GM23338 (cell line): ENCODE data around the gene LDB3. TPM values are rescaled to one million over a fixed set of nuclear protein-coding genes. Genes with fewer than 3 reads are reported as not detected.

Source experiments
- ATAC-seq: fragments of 200-7000 bp; cut with Tn5 transposase; 3 replicates; pipeline ENCODE4 v1.9.1; 2020
- DNase-seq: peaks from one replicate; pipeline ENCODE4 v3.0.0-alpha.2; 2015; ENCODE audit warnings: low spot score
- H2AFZ ChIP-seq: fragments of 200-600 bp; sonication (generic); 2 replicates; pipeline ENCODE4 v1.8.0; 2016; ENCODE audit warnings: antibody characterized with exemption, mild to moderate bottlenecking, moderate library complexity
- H3F3A ChIP-seq: fragments of 200-600 bp; sonication (generic); replicated peaks from 2 replicates; pipeline ENCODE4 v1.8.0; 2017; ENCODE audit warnings: antibody characterized with exemption, mixed run types, low read depth
- H3K27ac ChIP-seq: fragments of 200-600 bp; sonication (generic); 2 replicates; pipeline ENCODE4 v1.6.1; 2016; ENCODE audit warnings: low read depth
- H3K27me3 ChIP-seq: fragments of 200-600 bp; sonication (generic); 2 replicates; pipeline ENCODE4 v1.8.0; 2016; ENCODE audit warnings: mild to moderate bottlenecking, mixed run types, moderate library complexity; ENCODE audit not compliant: insufficient read depth
- H3K36me3 ChIP-seq: fragments of 200-600 bp; sonication (generic); 2 replicates; pipeline ENCODE4 v1.8.0; 2016; ENCODE audit warnings: mild to moderate bottlenecking; ENCODE audit not compliant: insufficient read depth
- H3K4me1 ChIP-seq: fragments of 200-600 bp; sonication (generic); 2 replicates; pipeline ENCODE4 v1.8.0; 2016; ENCODE audit warnings: mild to moderate bottlenecking, moderate library complexity; ENCODE audit not compliant: insufficient read depth
- H3K4me2 ChIP-seq: fragments of 200-600 bp; sonication (generic); 2 replicates; pipeline ENCODE4 v1.7.1; 2017; ENCODE audit warnings: mixed run types
- H3K4me3 ChIP-seq: fragments of 200-600 bp; sonication (generic); 2 replicates; pipeline ENCODE4 v1.6.1; 2016; ENCODE audit warnings: mixed run types
- H3K79me2 ChIP-seq: fragments of 200-600 bp; sonication (generic); replicated peaks from 2 replicates; pipeline ENCODE4 v1.8.0; 2017; ENCODE audit warnings: mild to moderate bottlenecking; ENCODE audit not compliant: insufficient read depth
- H3K9me2 ChIP-seq: fragments of 200-600 bp; sonication (generic); 2 replicates; pipeline ENCODE4 v1.8.0; 2017; ENCODE audit not compliant: insufficient read depth
- H4K20me1 ChIP-seq: fragments of 200-600 bp; sonication (generic); replicated peaks from 2 replicates; pipeline ENCODE4 v1.8.0; 2017; ENCODE audit warnings: mild to moderate bottlenecking; ENCODE audit not compliant: insufficient read depth
- H3K27ac Mint-ChIP-seq: 2 replicates; pipeline ENCODE4 v1.8.0; 2020; ENCODE audit warnings: inconsistent platforms, mild to moderate bottlenecking, moderate library complexity, mixed read lengths
- H3K27me3 Mint-ChIP-seq: 3 replicates; pipeline ENCODE4 v1.8.0; 2022; ENCODE audit warnings: low read depth, mild to moderate bottlenecking, moderate library complexity, mixed read lengths, inconsistent platforms; ENCODE audit not compliant: insufficient read depth, poor library complexity
- H3K36me3 Mint-ChIP-seq: 3 replicates; pipeline ENCODE4 v1.8.0; 2021; ENCODE audit warnings: low read depth, mild to moderate bottlenecking, inconsistent platforms, moderate library complexity, mixed read lengths
- H3K4me1 Mint-ChIP-seq: 3 replicates; pipeline ENCODE4 v1.8.0; 2020; ENCODE audit warnings: mild to moderate bottlenecking, inconsistent platforms, mixed read lengths
- H3K4me3 Mint-ChIP-seq: 3 replicates; pipeline ENCODE4 v1.8.0; 2021; ENCODE audit warnings: moderate library complexity, mild to moderate bottlenecking, inconsistent platforms, mixed read lengths
- H3K9me3 Mint-ChIP-seq: 3 replicates; pipeline ENCODE4 v1.8.0; 2020; ENCODE audit warnings: moderate library complexity, mild to moderate bottlenecking, inconsistent platforms, mixed read lengths
- EZH2 ChIP-seq: fragments of 200-600 bp; sonication (generic); IDR thresholded peaks from one replicate; pipeline ENCODE4 v1.8.0; 2017; ENCODE audit warnings: antibody characterized with exemption, mild to moderate bottlenecking, low read depth; ENCODE audit not compliant: unreplicated experiment
- JUNB ChIP-seq: IDR thresholded peaks from one replicate; pipeline ENCODE4 v1.6.1; 2016; ENCODE audit warnings: antibody characterized with exemption; ENCODE audit not compliant: unreplicated experiment
- NANOG ChIP-seq: IDR thresholded peaks from 2 replicates; pipeline ENCODE4 v1.6.1; 2016; ENCODE audit warnings: antibody characterized with exemption, borderline replicate concordance
- STAT1 ChIP-seq: IDR thresholded peaks from one replicate; pipeline ENCODE4 v1.6.1; 2016; ENCODE audit warnings: antibody characterized with exemption; ENCODE audit not compliant: unreplicated experiment
- ZNF114 ChIP-seq: fragments of 250-450 bp; sonication (Bioruptor Pico); IDR thresholded peaks from 2 replicates; pipeline ENCODE4 v1.5.0; 2020; ENCODE audit warnings: mild to moderate bottlenecking, moderate library complexity
- polyA plus RNA-seq: library from polyadenylated mRNA; unstranded; fragments of >200 nt; fragmentation: Nextera tagmentation; extraction: Ambion mirVana; gene quantifications from 2 replicates; pipeline ENCODE4 v1.2.1, GENCODE V29; 2016
- total RNA-seq: library from RNA; depleted of rRNA; stranded (reverse); fragments of >200 nt; shearing (Covaris generic); gene quantifications from 2 replicates; pipeline ENCODE4 v1.2.3, GENCODE V29; 2014
- TF ChIP-seq, protein P1 (sequence below), 2 experiments: fragments of 200-600 bp in 1 of 2; sonication (generic) in 1 of 2; conservative IDR thresholded peaks; 2 replicates each; pipeline versions ENCODE4 v1.5.1 to v1.6.1; 2016 to 2017; ENCODE audit warnings: antibody characterized with exemption in 2 of 2, low read depth in 2 of 2, mild to moderate bottlenecking in 2 of 2, moderate library complexity in 1 of 2
- TF ChIP-seq, protein P2 (sequence below): fragments of 250-450 bp; sonication (Bioruptor Pico); IDR thresholded peaks from 2 replicates; pipeline ENCODE4 v1.5.0; 2020; ENCODE audit warnings: mild to moderate bottlenecking, moderate library complexity

LDB3 gene
- total and polyA plus RNA-seq, 2 experiments from 2014 or later, result 0.14 to 0.16 TPM

DNA sequence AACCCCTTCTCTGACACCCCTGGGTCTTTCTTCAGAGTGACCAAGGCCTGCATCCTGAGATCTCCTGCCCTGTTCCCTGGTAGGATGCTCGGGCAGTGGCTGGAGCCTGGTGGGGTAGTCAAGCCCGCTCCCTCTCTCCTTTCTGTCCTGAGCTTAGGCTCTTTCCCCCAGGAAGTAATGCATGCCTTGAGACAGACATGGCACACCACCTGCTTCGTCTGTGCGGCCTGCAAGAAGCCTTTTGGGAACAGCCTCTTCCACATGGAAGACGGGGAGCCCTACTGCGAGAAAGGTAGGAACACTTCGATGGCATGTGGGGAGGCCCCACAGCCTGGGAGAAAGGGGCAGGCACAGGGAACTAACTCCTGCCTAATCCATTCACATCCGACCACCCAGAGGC lies 50.2 kb downstream of the LDB3 start (continued):
- no peak for TF ChIP-seq NANOG
- TF ChIP-seq, protein P1, sequence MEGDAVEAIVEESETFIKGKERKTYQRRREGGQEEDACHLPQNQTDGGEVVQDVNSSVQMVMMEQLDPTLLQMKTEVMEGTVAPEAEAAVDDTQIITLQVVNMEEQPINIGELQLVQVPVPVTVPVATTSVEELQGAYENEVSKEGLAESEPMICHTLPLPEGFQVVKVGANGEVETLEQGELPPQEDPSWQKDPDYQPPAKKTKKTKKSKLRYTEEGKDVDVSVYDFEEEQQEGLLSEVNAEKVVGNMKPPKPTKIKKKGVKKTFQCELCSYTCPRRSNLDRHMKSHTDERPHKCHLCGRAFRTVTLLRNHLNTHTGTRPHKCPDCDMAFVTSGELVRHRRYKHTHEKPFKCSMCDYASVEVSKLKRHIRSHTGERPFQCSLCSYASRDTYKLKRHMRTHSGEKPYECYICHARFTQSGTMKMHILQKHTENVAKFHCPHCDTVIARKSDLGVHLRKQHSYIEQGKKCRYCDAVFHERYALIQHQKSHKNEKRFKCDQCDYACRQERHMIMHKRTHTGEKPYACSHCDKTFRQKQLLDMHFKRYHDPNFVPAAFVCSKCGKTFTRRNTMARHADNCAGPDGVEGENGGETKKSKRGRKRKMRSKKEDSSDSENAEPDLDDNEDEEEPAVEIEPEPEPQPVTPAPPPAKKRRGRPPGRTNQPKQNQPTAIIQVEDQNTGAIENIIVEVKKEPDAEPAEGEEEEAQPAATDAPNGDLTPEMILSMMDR (conservative IDR thresholded peaks at IDR 0.05; ENCODE audit: low read depth in 2 of 2), result no peak

DNA sequence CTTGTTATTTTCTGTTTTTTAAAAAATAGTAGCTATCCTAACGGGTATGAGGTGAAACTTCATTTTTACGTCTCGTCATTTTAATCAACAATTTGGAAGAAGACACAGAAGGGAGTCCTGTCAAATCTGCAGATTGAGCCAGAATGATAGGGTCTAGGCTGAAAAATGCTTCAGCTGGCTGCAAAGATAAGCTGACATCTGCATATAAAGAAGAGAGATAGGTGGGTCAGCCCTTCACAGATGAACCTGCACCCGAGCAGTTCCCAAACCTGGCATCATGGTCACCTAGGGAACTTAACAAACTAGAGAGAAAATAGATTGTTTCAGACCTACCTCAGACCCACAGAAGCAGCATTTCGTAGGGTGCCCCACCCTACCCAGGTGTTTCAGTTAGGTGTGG lies 52.9 kb downstream of the LDB3 start:
- Histone ChIP-seq H2AFZ (peak overlapping the region; percentile 77), H3K27ac (no peak overlapping the region), H3K9me2 (peaks cover 4% of the 10 kb centered on the region; the same call in 1 of the 2 replicates), H3K4me2 (no peak overlapping the region), H3K4me3 (no peak overlapping the region), H3K79me2 (no peaks in the 10 kb centered on the region), H3K4me1 (no peaks in the 10 kb centered on the region; the same call in 1 of the 2 replicates), H3K36me3 (no peaks in the 10 kb centered on the region), H3F3A (no peaks in the 10 kb centered on the region), H3K27me3 (no peaks in the 10 kb centered on the region), H4K20me1 (no peaks in the 10 kb centered on the region)
- Mint-ChIP-seq H3K4me1 (peaks cover 8% of the 10 kb centered on the region), H3K27me3 (no peaks in the 10 kb centered on the region), H3K9me3 (no peaks in the 10 kb centered on the region), H3K4me3 (no peak overlapping the region), H3K27ac (no peak overlapping the region), H3K36me3 (no peaks in the 10 kb centered on the region)
- DNase-seq (no peak), ATAC-seq (no peak)
- TF ChIP-seq JUNB, result no peak
- no peak for TF ChIP-seq ZNF114
- TF ChIP-seq, protein P2, sequence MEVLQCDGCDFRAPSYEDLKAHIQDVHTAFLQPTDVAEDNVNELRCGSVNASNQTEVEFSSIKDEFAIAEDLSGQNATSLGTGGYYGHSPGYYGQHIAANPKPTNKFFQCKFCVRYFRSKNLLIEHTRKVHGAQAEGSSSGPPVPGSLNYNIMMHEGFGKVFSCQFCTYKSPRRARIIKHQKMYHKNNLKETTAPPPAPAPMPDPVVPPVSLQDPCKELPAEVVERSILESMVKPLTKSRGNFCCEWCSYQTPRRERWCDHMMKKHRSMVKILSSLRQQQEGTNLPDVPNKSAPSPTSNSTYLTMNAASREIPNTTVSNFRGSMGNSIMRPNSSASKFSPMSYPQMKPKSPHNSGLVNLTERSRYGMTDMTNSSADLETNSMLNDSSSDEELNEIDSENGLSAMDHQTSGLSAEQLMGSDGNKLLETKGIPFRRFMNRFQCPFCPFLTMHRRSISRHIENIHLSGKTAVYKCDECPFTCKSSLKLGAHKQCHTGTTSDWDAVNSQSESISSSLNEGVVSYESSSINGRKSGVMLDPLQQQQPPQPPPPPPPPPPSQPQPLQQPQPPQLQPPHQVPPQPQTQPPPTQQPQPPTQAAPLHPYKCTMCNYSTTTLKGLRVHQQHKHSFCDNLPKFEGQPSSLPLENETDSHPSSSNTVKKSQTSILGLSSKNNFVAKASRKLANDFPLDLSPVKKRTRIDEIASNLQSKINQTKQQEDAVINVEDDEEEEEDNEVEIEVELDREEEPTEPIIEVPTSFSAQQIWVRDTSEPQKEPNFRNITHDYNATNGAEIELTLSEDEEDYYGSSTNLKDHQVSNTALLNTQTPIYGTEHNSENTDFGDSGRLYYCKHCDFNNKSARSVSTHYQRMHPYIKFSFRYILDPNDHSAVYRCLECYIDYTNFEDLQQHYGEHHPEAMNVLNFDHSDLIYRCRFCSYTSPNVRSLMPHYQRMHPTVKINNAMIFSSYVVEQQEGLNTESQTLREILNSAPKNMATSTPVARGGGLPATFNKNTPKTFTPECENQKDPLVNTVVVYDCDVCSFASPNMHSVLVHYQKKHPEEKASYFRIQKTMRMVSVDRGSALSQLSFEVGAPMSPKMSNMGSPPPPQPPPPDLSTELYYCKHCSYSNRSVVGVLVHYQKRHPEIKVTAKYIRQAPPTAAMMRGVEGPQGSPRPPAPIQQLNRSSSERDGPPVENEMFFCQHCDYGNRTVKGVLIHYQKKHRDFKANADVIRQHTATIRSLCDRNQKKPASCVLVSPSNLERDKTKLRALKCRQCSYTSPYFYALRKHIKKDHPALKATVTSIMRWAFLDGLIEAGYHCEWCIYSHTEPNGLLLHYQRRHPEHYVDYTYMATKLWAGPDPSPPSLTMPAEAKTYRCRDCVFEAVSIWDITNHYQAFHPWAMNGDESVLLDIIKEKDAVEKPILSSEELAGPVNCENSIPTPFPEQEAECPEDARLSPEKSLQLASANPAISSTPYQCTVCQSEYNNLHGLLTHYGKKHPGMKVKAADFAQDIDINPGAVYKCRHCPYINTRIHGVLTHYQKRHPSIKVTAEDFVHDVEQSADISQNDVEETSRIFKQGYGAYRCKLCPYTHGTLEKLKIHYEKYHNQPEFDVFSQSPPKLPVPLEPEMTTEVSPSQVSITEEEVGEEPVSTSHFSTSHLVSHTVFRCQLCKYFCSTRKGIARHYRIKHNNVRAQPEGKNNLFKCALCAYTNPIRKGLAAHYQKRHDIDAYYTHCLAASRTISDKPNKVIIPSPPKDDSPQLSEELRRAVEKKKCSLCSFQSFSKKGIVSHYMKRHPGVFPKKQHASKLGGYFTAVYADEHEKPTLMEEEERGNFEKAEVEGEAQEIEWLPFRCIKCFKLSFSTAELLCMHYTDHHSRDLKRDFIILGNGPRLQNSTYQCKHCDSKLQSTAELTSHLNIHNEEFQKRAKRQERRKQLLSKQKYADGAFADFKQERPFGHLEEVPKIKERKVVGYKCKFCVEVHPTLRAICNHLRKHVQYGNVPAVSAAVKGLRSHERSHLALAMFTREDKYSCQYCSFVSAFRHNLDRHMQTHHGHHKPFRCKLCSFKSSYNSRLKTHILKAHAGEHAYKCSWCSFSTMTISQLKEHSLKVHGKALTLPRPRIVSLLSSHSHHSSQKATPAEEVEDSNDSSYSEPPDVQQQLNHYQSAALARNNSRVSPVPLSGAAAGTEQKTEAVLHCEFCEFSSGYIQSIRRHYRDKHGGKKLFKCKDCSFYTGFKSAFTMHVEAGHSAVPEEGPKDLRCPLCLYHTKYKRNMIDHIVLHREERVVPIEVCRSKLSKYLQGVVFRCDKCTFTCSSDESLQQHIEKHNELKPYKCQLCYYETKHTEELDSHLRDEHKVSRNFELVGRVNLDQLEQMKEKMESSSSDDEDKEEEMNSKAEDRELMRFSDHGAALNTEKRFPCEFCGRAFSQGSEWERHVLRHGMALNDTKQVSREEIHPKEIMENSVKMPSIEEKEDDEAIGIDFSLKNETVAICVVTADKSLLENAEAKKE (CRISPR knock-in tag), result no peak
- TF ChIP-seq STAT1, result no peak
- TF ChIP-seq EZH2, result no peak
